Calu3 (cell line): ENCODE results near the gene ARHGEF28. TPM values are rescaled to one million over a fixed set of nuclear protein-coding genes. Genes with fewer than 3 reads are reported as not detected.

Source experiments
- BruUV-seq: library from RNA; stranded (reverse); fragments of 400-500 nt; replicated peaks from 2 replicates; lab custom pipeline; 2021; lab: Mats Ljungman, UMichigan
- CTCF ChIA-PET: fragments of 300-600 bp; sonication (Branson Sonifier 250); formaldehyde crosslinking; loops from one replicate; lab custom pipeline; 2022; ENCODE audit warnings: antibody characterized with exemption; lab: Charles Lee
- DNase-seq: peaks from one replicate; pipeline ENCODE4 v3.0.0; 2022
- H3K27ac Mint-ChIP-seq: one replicate; pipeline ENCODE4 v1.8.0; 2022; ENCODE audit warnings: mixed read lengths; ENCODE audit not compliant: unreplicated experiment
- H3K27me3 Mint-ChIP-seq: one replicate; pipeline ENCODE4 v1.8.0; 2022; ENCODE audit warnings: mixed read lengths; ENCODE audit not compliant: unreplicated experiment
- H3K36me3 Mint-ChIP-seq: one replicate; pipeline ENCODE4 v1.8.0; 2022; ENCODE audit warnings: mild to moderate bottlenecking, moderate library complexity, mixed read lengths; ENCODE audit not compliant: insufficient read depth, unreplicated experiment
- H3K4me1 Mint-ChIP-seq: one replicate; pipeline ENCODE4 v1.8.0; 2022; ENCODE audit warnings: mild to moderate bottlenecking, low read depth, mixed read lengths; ENCODE audit not compliant: unreplicated experiment
- H3K4me3 Mint-ChIP-seq: one replicate; pipeline ENCODE4 v1.8.0; 2022; ENCODE audit warnings: mild to moderate bottlenecking, low read depth, moderate library complexity, mixed read lengths; ENCODE audit not compliant: unreplicated experiment
- H3K9me3 Mint-ChIP-seq: one replicate; pipeline ENCODE4 v1.8.0; 2022; ENCODE audit warnings: low read depth, mixed read lengths; ENCODE audit not compliant: unreplicated experiment
- intact Hi-C: fragments of 100-400 bp; cut with micrococcal nuclease; formaldehyde crosslinking; loops from one replicate; pipeline ENCODE4 v1.10.0; 2022; ENCODE audit not compliant: unreplicated experiment
- total RNA-seq: library from RNA; stranded (reverse); gene quantifications from 2 replicates; pipeline ENCODE4 v1.2.3, GENCODE V29; 2022
- TF ChIP-seq, protein P1 (sequence below): fragments of 200-600 bp; IDR thresholded peaks from one replicate; pipeline ENCODE4 v1.8.0; 2022; ENCODE audit warnings: antibody characterized with exemption; ENCODE audit not compliant: unreplicated experiment

The ARHGEF28 gene
- total RNA-seq, 1 experiment from 2014 or later: 92.0 TPM

DNA sequence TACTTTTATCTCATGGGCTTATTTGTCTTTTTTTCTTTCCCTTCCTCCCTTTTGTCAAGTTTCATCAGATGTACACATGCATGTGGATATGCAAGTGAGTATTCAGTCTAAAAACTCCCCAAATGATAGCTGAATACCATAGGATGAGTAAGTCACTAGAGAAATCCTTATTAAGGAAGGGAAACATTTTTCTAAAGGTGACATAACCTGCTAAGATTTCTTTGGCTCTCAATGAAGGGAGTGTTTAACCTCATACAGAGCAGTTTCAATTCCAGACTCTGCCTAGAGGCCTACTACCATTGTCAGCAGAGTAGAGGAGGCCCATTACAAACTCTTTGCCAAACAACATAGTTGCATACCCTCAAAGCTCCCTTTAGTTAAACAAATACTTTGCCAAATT, 192.4 kb downstream of the ARHGEF28 start:
- Mint-ChIP-seq H3K36me3 (peaks cover 81% of the 10 kb centered on the region), H3K27ac (no peak overlapping the region), H3K4me3 (peak overlapping the region; percentile 81), H3K9me3 (no peaks in the 10 kb centered on the region), H3K27me3 (no peaks in the 10 kb centered on the region), H3K4me1 (peaks cover 73% of the 10 kb centered on the region)
- CTCF ChIA-PET: no interaction called here
- no TSS peak for BruUV-seq
- intact Hi-C loops: no loop called here
- TF ChIP-seq, protein P1, sequence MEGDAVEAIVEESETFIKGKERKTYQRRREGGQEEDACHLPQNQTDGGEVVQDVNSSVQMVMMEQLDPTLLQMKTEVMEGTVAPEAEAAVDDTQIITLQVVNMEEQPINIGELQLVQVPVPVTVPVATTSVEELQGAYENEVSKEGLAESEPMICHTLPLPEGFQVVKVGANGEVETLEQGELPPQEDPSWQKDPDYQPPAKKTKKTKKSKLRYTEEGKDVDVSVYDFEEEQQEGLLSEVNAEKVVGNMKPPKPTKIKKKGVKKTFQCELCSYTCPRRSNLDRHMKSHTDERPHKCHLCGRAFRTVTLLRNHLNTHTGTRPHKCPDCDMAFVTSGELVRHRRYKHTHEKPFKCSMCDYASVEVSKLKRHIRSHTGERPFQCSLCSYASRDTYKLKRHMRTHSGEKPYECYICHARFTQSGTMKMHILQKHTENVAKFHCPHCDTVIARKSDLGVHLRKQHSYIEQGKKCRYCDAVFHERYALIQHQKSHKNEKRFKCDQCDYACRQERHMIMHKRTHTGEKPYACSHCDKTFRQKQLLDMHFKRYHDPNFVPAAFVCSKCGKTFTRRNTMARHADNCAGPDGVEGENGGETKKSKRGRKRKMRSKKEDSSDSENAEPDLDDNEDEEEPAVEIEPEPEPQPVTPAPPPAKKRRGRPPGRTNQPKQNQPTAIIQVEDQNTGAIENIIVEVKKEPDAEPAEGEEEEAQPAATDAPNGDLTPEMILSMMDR: no peak
- DNase-seq: no peak

DNA sequence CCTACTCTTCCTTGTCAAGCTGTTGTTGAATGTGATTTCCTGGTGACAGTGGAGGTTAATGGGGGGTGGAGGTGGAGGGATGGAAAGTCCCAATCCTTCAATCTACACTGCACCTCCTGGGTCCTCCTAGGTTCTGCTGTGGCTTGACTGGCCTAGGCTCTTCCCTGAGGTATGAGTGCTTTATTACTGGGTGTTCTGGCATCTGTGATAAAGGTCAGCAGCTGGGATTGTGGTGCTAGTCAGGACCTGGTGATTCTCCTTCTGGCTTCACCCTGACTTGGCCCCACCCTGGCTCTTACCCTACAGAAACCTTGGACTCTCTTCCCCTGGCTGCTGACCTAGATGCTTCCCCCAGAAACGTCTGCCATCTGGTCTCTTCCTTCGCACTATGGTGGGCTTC, 194.3 kb downstream of the ARHGEF28 start:
- intact Hi-C loops: loop anchor here (10.0 kb wide), 1 partner anchor 824 kb away; the partner anchor contains the start of gene ENC1
- Mint-ChIP-seq H3K4me1 (peaks cover 69% of the 10 kb centered on the region), H3K9me3 (no peaks in the 10 kb centered on the region), H3K27me3 (no peaks in the 10 kb centered on the region), H3K27ac (no peak overlapping the region), H3K4me3 (no peak overlapping the region), H3K36me3 (peaks cover 61% of the 10 kb centered on the region)
- CTCF ChIA-PET: no interaction called here
- TF ChIP-seq, protein P1: no peak
- no peak for DNase-seq
- BruUV-seq: no TSS peak

DNA sequence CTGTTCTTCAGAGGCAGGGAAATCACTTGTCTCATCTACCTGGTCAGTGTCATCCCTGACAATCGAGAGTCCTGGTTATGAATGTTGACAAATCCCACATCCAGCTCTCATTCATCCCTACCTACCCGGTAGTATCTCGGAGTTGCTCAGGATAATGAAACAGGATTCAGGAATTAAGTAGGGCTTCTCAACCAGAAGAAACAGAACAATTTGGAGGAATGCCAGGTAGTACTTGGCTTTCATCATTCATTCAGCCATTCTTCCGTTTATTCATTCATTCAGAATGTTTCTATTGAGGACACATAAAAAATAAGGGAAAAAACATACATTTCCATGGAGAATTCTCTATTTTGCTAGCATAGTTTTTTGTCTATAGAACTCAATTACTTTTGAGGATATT, 195.0 kb downstream of the ARHGEF28 start:
- BruUV-seq: no TSS peak
- Mint-ChIP-seq H3K9me3 (no peaks in the 10 kb centered on the region), H3K36me3 (peaks cover 54% of the 10 kb centered on the region), H3K27ac (no peak overlapping the region), H3K4me1 (peaks cover 62% of the 10 kb centered on the region), H3K27me3 (no peaks in the 10 kb centered on the region), H3K4me3 (no peak overlapping the region)
- intact Hi-C loops: loop anchor here (10.0 kb wide), 1 partner anchor 824 kb away; the partner anchor contains the start of gene ENC1
- TF ChIP-seq, protein P1: no peak
- CTCF ChIA-PET: interaction anchor here (3.9 kb wide), 1 partner anchor 8 kb away, joined by 33 read pairs; no protein-coding TSS in a partner anchor
- no peak for DNase-seq

DNA sequence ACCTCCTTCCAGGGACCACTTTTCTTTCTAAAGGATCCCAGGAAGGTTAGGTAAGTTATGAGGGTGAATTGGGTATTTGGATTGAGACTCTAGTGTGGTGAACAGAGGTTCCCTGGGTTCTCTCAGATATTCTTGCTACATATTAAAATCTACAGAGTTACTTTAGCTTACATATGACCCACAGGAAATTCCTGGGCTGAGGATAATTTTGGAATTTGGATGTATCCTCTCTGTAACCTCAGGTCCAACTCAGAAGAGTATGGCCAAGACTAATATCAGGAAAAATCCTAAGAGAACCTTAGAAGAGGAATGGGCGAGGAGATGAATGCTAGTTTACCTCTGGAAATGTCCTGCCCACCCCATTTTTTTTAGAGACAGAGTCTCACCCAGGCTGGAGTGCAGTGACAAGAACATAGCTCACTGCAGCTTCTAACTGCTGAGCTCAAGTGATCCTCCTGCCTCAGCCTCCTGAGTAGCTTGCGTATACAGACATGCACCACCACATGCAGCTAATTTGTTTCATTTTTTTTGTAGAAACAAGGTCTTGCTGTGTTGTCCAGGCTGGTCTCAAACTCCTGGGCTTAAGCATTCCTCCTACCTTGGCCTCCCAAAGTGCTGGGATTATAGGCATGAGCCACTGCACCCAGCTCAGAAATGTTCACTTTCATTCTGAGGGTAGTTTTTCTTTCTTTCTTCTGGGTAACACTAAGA, 196.4 kb downstream of the ARHGEF28 start:
- Mint-ChIP-seq H3K9me3 (no peaks in the 10 kb centered on the region), H3K27me3 (no peaks in the 10 kb centered on the region), H3K36me3 (peaks cover 40% of the 10 kb centered on the region), H3K4me1 (peaks cover 49% of the 10 kb centered on the region), H3K27ac (no peak overlapping the region), H3K4me3 (no peak overlapping the region)
- CTCF ChIA-PET: interaction anchor here (1.3 to 3.9 kb wide), 3 partner anchors 9 to 58 kb away, joined by 3 to 33 read pairs (median 7); no protein-coding TSS in a partner anchor
- BruUV-seq: no TSS peak
- intact Hi-C loops: loop anchor here (10.0 kb wide), 1 partner anchor 822 kb away; the partner anchor contains the start of gene ENC1
- TF ChIP-seq, protein P1: no peak
- DNase-seq: no peak
